ENCODE results near the gene LRRC49. TPM values are rescaled to one million over a fixed set of nuclear protein-coding genes. Genes with fewer than 3 reads are reported as not detected.
A peak's percentile ranks its signal among the peaks of the same experiment; 100 is the strongest.

Gene LRRC49
- total RNA-seq, 1 experiment from 2014 or later, result 8.3 TPM

GRCh38 chr15:70974004-70974832, 81.6 kb downstream of the LRRC49 start:
- H3K79me1 ChIP-seq (ENCODE audit: insufficient read depth, low read depth, low read length, poor library complexity, severe bottlenecking), result no peaks in the 10 kb centered on the region
- Mint-ChIP-seq H3K36me3 (ENCODE audit: insufficient read depth in 1 of 3, low read depth in 3 of 3) (no peaks in the 10 kb centered on the region; a peak in 1 of 7 replicates), H3K9me3 (peaks cover 0 to 4% of the 10 kb centered on the region in 2 experiments; a peak in 2 of 5 replicates), H3K4me3 (no peak overlapping the region), H3K4me1 (no peaks in the 10 kb centered on the region), H3K27me3 (ENCODE audit: low read depth) (no peaks in the 10 kb centered on the region; the same call in 1 of the 2 replicates), H3K27ac (no peak overlapping the region)
- no peaks in the 10 kb centered on the region for H3K9me3 ChIP-seq (ENCODE audit: control insufficient read depth, low read depth, low read length)
- H4K20me1 ChIP-seq (ENCODE audit: control insufficient read depth, insufficient read depth, insufficient read length), result no peaks in the 10 kb centered on the region
- TF ChIP-seq, protein P1, sequence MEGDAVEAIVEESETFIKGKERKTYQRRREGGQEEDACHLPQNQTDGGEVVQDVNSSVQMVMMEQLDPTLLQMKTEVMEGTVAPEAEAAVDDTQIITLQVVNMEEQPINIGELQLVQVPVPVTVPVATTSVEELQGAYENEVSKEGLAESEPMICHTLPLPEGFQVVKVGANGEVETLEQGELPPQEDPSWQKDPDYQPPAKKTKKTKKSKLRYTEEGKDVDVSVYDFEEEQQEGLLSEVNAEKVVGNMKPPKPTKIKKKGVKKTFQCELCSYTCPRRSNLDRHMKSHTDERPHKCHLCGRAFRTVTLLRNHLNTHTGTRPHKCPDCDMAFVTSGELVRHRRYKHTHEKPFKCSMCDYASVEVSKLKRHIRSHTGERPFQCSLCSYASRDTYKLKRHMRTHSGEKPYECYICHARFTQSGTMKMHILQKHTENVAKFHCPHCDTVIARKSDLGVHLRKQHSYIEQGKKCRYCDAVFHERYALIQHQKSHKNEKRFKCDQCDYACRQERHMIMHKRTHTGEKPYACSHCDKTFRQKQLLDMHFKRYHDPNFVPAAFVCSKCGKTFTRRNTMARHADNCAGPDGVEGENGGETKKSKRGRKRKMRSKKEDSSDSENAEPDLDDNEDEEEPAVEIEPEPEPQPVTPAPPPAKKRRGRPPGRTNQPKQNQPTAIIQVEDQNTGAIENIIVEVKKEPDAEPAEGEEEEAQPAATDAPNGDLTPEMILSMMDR (conservative IDR thresholded peaks at IDR 0.05), result peak; percentile 70
- no peak overlapping the region for H3K14ac ChIP-seq (ENCODE audit: insufficient read depth, low read length)
- H3K27ac ChIP-seq (ENCODE audit: insufficient read length, low read depth, low read length), result no peak overlapping the region
- H2BK5ac ChIP-seq (ENCODE audit: insufficient read length, low read length), result no peak overlapping the region
- no peak overlapping the region for H2BK12ac ChIP-seq (ENCODE audit: insufficient read length, low read depth, low read length)
- no peaks in the 10 kb centered on the region for H3K23me2 ChIP-seq (ENCODE audit: insufficient read length, low read depth, low read length, poor library complexity, severe bottlenecking)
- H3K4me1 ChIP-seq (ENCODE audit: insufficient read depth, low read length), result no peaks in the 10 kb centered on the region
- H3K4ac ChIP-seq (ENCODE audit: low read depth, low read length), result no peak overlapping the region
- H4K91ac ChIP-seq (ENCODE audit: insufficient read length, low read depth, low read length), result no peak overlapping the region
- no peak overlapping the region for H3K56ac ChIP-seq (ENCODE audit: insufficient read length, low read depth, low read length)
- no peak overlapping the region for H4K8ac ChIP-seq (replicated peaks; ENCODE audit: insufficient read length, low read depth, low read length)
- H3K23ac ChIP-seq (ENCODE audit: insufficient read length, low read depth, low read length), result no peak overlapping the region
- no peak overlapping the region for H3K9ac ChIP-seq (ENCODE audit: extremely low read depth, insufficient read length, low read length)
- H2AFZ ChIP-seq (ENCODE audit: low read length), result no peak overlapping the region
- no peak overlapping the region for H3K18ac ChIP-seq (ENCODE audit: insufficient read length, low read depth, low read length)
- H3K27me3 ChIP-seq (ENCODE audit: insufficient read depth, low read length), result no peaks in the 10 kb centered on the region
- no peak for DNase-seq
- H4K5ac ChIP-seq (ENCODE audit: insufficient read length, low read depth, low read length), result no peak overlapping the region
- no peak overlapping the region for H2AK5ac ChIP-seq (ENCODE audit: insufficient read length, low read length)
- H3K4me2 ChIP-seq (ENCODE audit: insufficient read depth, insufficient read length, low read length), result no peak overlapping the region
- WGBS (ENCODE audit: extremely low coverage, insufficient read length, low lambda C conversion rate), result no CpG with 5 or more reads among the region's 5 CpGs
- no peak overlapping the region for H3T11ph ChIP-seq (ENCODE audit: low read length)
- no peak overlapping the region for H2BK120ac ChIP-seq (ENCODE audit: low read depth, low read length, poor library complexity, severe bottlenecking)
- H2BK15ac ChIP-seq (ENCODE audit: low read depth, low read length), result no peak overlapping the region
- H2BK20ac ChIP-seq (ENCODE audit: low read depth, low read length, poor library complexity, severe bottlenecking), result no peak overlapping the region
- H3K79me2 ChIP-seq (ENCODE audit: insufficient read depth, low read length), result no peaks in the 10 kb centered on the region
